IMR-90 (cell line): Measurements from ENCODE around the gene SPPL2A. TPM values are rescaled to one million over a fixed set of nuclear protein-coding genes. Genes with fewer than 3 reads are reported as not detected.

ENCODE experiments used
- ATAC-seq: fragments of 200-7000 bp; cut with Tn5 transposase; 2 replicates; pipeline ENCODE4 v1.9.1; 2020; ENCODE audit warnings: low read depth, mild to moderate bottlenecking, moderate library complexity
- BruUV-seq: library from RNA; stranded (reverse); fragments of 400-500 nt; replicated peaks from 2 replicates; lab custom pipeline; 2021; lab: Mats Ljungman, UMichigan
- CTCF ChIA-PET: fragments of 300-600 bp; formaldehyde crosslinking; extraction: SDS; loops from one replicate; lab custom pipeline; 2021; ENCODE audit warnings: antibody characterized with exemption; lab: Yijun Ruan, JAX
- POLR2A ChIA-PET: fragments of 300-600 bp; sonication (Branson Sonifier 250); formaldehyde crosslinking; loops from one replicate; lab custom pipeline; 2022; ENCODE audit warnings: antibody characterized with exemption; ENCODE audit not compliant: unreplicated experiment; lab: Charles Lee
- DNase-seq: peaks from one replicate; pipeline ENCODE4 v3.0.0; 2013
- H2AFZ ChIP-seq: replicated peaks from 2 replicates; pipeline ENCODE3; 2013; ENCODE audit warnings: low read length, mild to moderate bottlenecking; ENCODE audit not compliant: poor library complexity
- H2AK5ac ChIP-seq: 2 replicates; pipeline ENCODE4 v1.6.1; 2013; ENCODE audit warnings: low read depth, low read length, inconsistent platforms
- H2AK9ac ChIP-seq: replicated peaks from 2 replicates; pipeline ENCODE3; 2013; ENCODE audit warnings: mild to moderate bottlenecking, low read depth, low read length, moderate library complexity; ENCODE audit not compliant: poor library complexity
- H2BK120ac ChIP-seq: 2 replicates; pipeline ENCODE4 v1.6.1; 2013; ENCODE audit warnings: low read depth, low read length, inconsistent platforms
- H2BK15ac ChIP-seq: 3 replicates; pipeline ENCODE4 v1.6.1; 2013; ENCODE audit warnings: low read depth, low read length, inconsistent platforms
- H2BK20ac ChIP-seq: 2 replicates; pipeline ENCODE4 v1.6.1; 2013; ENCODE audit warnings: low read depth, mild to moderate bottlenecking, inconsistent platforms, low read length, moderate library complexity
- H2BK5ac ChIP-seq: 2 replicates; pipeline ENCODE4 v1.6.1; 2013; ENCODE audit warnings: mild to moderate bottlenecking, low read depth, low read length, inconsistent platforms; ENCODE audit not compliant: poor library complexity, severe bottlenecking
- H3K14ac ChIP-seq: replicated peaks from 2 replicates; pipeline ENCODE4 v1.6.1; 2013; ENCODE audit warnings: low read depth, low read length, inconsistent platforms
- H3K18ac ChIP-seq: 2 replicates; pipeline ENCODE4 v1.6.1; 2013; ENCODE audit warnings: low read depth, low read length, control low read depth
- H3K23ac ChIP-seq: 2 replicates; pipeline ENCODE4 v1.6.1; 2013; ENCODE audit warnings: low read depth, low read length, inconsistent platforms
- H3K27ac ChIP-seq: 2 replicates; pipeline ENCODE4 v1.5.1; 2013; ENCODE audit warnings: mild to moderate bottlenecking, control low read depth, low read length; ENCODE audit not compliant: insufficient read depth
- H3K27me3 ChIP-seq: 2 replicates; pipeline ENCODE4 v1.6.1; 2013; ENCODE audit warnings: low read length; ENCODE audit not compliant: control insufficient read depth, insufficient read depth
- H3K36me3 ChIP-seq: 2 replicates; pipeline ENCODE4 v1.6.1; 2013; ENCODE audit warnings: low read length, mixed read lengths; ENCODE audit not compliant: control insufficient read depth, insufficient read depth
- H3K4ac ChIP-seq: 2 replicates; pipeline ENCODE4 v1.6.1; 2013; ENCODE audit warnings: low read depth, low read length, inconsistent platforms
- H3K4me1 ChIP-seq: 2 replicates; pipeline ENCODE4 v1.6.1; 2013; ENCODE audit warnings: low read length, mixed read lengths; ENCODE audit not compliant: control insufficient read depth, insufficient read depth
- H3K4me2 ChIP-seq: 2 replicates; pipeline ENCODE4 v1.6.1; 2013; ENCODE audit warnings: low read depth, mild to moderate bottlenecking, control low read depth, low read length, moderate library complexity
- H3K4me3 ChIP-seq: 2 replicates; pipeline ENCODE4 v1.5.1; 2013; ENCODE audit warnings: low read depth, mild to moderate bottlenecking, control low read depth, low read length, moderate library complexity; ENCODE audit not compliant: insufficient read depth
- H3K56ac ChIP-seq: 2 replicates; pipeline ENCODE4 v1.6.1; 2013; ENCODE audit warnings: low read length, inconsistent platforms; ENCODE audit not compliant: insufficient read depth; ENCODE audit errors: extremely low read depth
- H3K79me1 ChIP-seq, 2 experiments: 2 replicates each; pipeline ENCODE4 v1.6.1; 2013; ENCODE audit warnings: low read length in 2 of 2, inconsistent platforms in 1 of 2, low read depth in 1 of 2
- H3K9ac ChIP-seq: 2 replicates; pipeline ENCODE4 v1.6.1; 2013; ENCODE audit warnings: low read depth, low read length, control low read depth
- H3K9me1 ChIP-seq: 2 replicates; pipeline ENCODE4 v1.6.1; 2013; ENCODE audit warnings: low read length, inconsistent platforms; ENCODE audit not compliant: insufficient read depth
- H3K9me3 ChIP-seq: 2 replicates; pipeline ENCODE4 v1.6.1; 2013; ENCODE audit warnings: low read length; ENCODE audit not compliant: control insufficient read depth, insufficient read depth
- H4K20me1 ChIP-seq: 2 replicates; pipeline ENCODE4 v1.6.1; 2013; ENCODE audit warnings: low read length, inconsistent platforms; ENCODE audit not compliant: insufficient read depth
- H4K5ac ChIP-seq: 2 replicates; pipeline ENCODE4 v1.6.1; 2013; ENCODE audit warnings: mild to moderate bottlenecking, low read depth, low read length, control low read depth
- H4K8ac ChIP-seq, 2 experiments: 2 replicates each; pipeline ENCODE4 v1.6.1; 2013; ENCODE audit warnings: low read depth in 2 of 2, low read length in 2 of 2, control low read depth in 1 of 2, inconsistent platforms in 1 of 2
- H4K91ac ChIP-seq: 2 replicates; pipeline ENCODE4 v1.6.1; 2013; ENCODE audit warnings: low read depth, low read length, inconsistent platforms; ENCODE audit not compliant: insufficient read depth
- CTCF ChIP-seq: conservative IDR thresholded peaks from 2 replicates; pipeline ENCODE4 v1.5.1; 2012; ENCODE audit warnings: mild to moderate bottlenecking, low read depth, low read length, improper control_type of control experiment
- MAZ ChIP-seq: IDR thresholded peaks from 2 replicates; pipeline ENCODE4 v1.6.1; 2012; ENCODE audit warnings: low read depth, mild to moderate bottlenecking, low read length, improper control_type of control experiment, moderate library complexity, borderline replicate concordance
- WGBS, 2 experiments: methylation state at CpG; one replicate each; pipeline versions ENCODE4 v1.1.5 to v1.1.7; 2013; ENCODE audit warnings: missing lambda C conversion rate in 2 of 2; ENCODE audit not compliant: insufficient read length in 1 of 2; ENCODE audit errors: extremely low coverage in 2 of 2; 5-methylcytosine and 5-hydroxymethylcytosine counted together
- dilution Hi-C: fragments of 300-500 bp; cut with HindIII; formaldehyde crosslinking; loops from one replicate; pipeline ENCODE4 v1.14.3; 2018; ENCODE audit warnings: low sequenced_read_pairs; ENCODE audit not compliant: unreplicated experiment
- in situ Hi-C: fragments of 300-500 bp; cut with MboI; formaldehyde crosslinking; loops from 3 replicates; pipeline ENCODE4 v1.14.3; 2019; ENCODE audit warnings: low sequenced_read_pairs, inconsistent platforms, mixed read lengths
- intact Hi-C: fragments of 100-400 bp; cut with micrococcal nuclease; formaldehyde crosslinking; loops from 2 replicates; pipeline ENCODE4 v1.10.0; 2022
- polyA plus RNA-seq, 3 experiments: library from polyadenylated mRNA; depleted of rRNA; stranded (reverse); fragments of >200 nt; gene quantifications; 2 replicates each; pipeline ENCODE4 v1.2.3, GENCODE V29; 2012; ENCODE audit warnings: low replicate concordance in 1 of 3
- total RNA-seq: library from RNA; depleted of rRNA; stranded (reverse); fragments of >200 nt; gene quantifications from 2 replicates; pipeline ENCODE4 v1.2.3, GENCODE V29; 2012

SPPL2A gene
- total and polyA plus RNA-seq, 2 of the 4 experiments (the other 2 are of a cell fraction): 29.2 to 53.8 TPM

- Histone ChIP-seq H2BK5ac (peak overlapping the region; percentile 59), H3K23ac (peak overlapping the region; percentile 93), H3K4me1 (peaks cover 3% of the 10 kb centered on the region; the same call in 1 of the 2 replicates), H4K20me1 (peaks cover 29% of the 10 kb centered on the region), H3K14ac (peak overlapping the region; percentile 53), H2AK9ac (peak overlapping the region; percentile 84), H4K5ac (no peak overlapping the region), H3K27ac (peak overlapping the region; percentile 92; the same call in 1 of the 2 replicates), H2BK15ac (no peak overlapping the region), H3K56ac (peak overlapping the region; percentile 67; the same call in 1 of the 2 replicates), H2BK20ac (no peak overlapping the region), H2AFZ (no peak overlapping the region), H3K18ac (no peak overlapping the region), H2BK120ac (no peak overlapping the region), H3K4me3 (peak overlapping the region; percentile 96), H3K4me2 (peak overlapping the region; percentile 97), H3K36me3 (0 out of 2 replicates have a peak, but pooled peaks cover 2% of the 10 kb centered on the region), H3K9me1 (no peaks in the 10 kb centered on the region; the same call in 1 of the 2 replicates), H4K91ac (no peak overlapping the region), H4K8ac (peak overlapping the region in 1 of 2 experiments; percentile 26; a peak in 1 of 4 replicates), H3K27me3 (no peaks in the 10 kb centered on the region), H3K9ac (peak overlapping the region; percentile 94), H3K4ac (peak overlapping the region; percentile 44), H2AK5ac (0 out of 2 replicates have a peak overlapping the region, but pooled peaks have one; percentile 6), H3K79me1 (peaks cover 9 to 61% of the 10 kb centered on the region in 2 experiments), H3K9me3 (no peaks in the 10 kb centered on the region)
- POLR2A ChIA-PET: interaction anchor here (0.6 kb wide), 2 partner anchors 201 to 695 kb away, joined by 3 read pairs; no protein-coding TSS in a partner anchor
- no peak for TF ChIP-seq MAZ
- TF ChIP-seq CTCF: 0 out of 2 replicates have a peak, but pooled peaks have one; percentile 11
- intact Hi-C loops (no loop called here), in situ Hi-C loops (no loop called here), dilution Hi-C loops (no loop called here)
- no peak for ATAC-seq
- peak; percentile 32 for DNase-seq
- BruUV-seq: no TSS peak
- 84% methylated on average over 2 of the region's 22 CpGs; no CpG with 5 or more reads in 1 of the 2 experiments for WGBS, 2 experiments
- CTCF ChIA-PET: interaction anchor here (0.5 kb wide), 1 partner anchor 46 kb away, joined by 3 read pairs; no protein-coding TSS in a partner anchor
These were observed 80.1 kb downstream of the SPPL2A start for GRCh38 chr15:50685191-50685975.
